ENCODE data around the gene PLIN1. TPM values are rescaled to one million over a fixed set of nuclear protein-coding genes. Genes with fewer than 3 reads are reported as not detected.

The PLIN1 gene
- total RNA-seq, 4 donors from 2014 or later, result 4.6 to 48.3 (median 11.9) TPM

DNA sequence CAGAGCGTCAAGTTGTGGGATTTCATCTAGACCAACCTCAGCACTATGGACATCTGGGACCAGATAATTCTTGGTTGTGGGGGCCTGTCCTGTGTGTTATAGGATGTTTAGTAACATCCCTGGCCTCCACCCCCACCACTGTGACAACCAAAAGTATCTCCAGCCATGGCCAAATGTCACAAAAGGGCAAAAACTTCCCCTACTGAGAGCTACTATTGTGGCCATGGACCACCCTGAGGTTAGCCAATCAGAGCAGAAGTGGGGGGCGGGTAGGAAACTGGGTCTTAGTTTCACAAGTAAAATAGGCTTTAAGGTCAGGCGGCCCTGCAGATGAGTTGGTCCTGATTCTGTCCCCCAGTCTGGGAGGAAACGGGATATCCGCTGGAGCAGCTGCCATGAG lies 49.3 kb downstream of the PLIN1 start:
- in situ Hi-C loops (cut with MboI; ENCODE audit: low pct_ligation_motif_present in 1 of 4, low pct_unique_long_range_greater_than_20kb in 1 of 4, low sequenced_read_pairs in 3 of 4) (no loop called here), intact Hi-C loops (cut with DNase I; ENCODE audit: low total_unique reads) (no loop called here)
- H3K36me3 ChIP-seq, result no peaks in the 10 kb centered on the region
- 96% methylated on average over 5 of the region's 5 CpGs; no CpG with 5 or more reads in 1 of the 2 donors for WGBS, 2 donors (ENCODE audit: low coverage in 1 of 2)
- H3K4me1 ChIP-seq, result no peaks in the 10 kb centered on the region
- DNase-seq, result no peak
- TF ChIP-seq POLR2A (IDR thresholded peaks at IDR 0.05) (no peak), POLR2AphosphoS5 (IDR thresholded peaks at IDR 0.05) (no peak), CTCF (IDR thresholded peaks at IDR 0.05) (no peak), EP300 (IDR thresholded peaks at IDR 0.05; ENCODE audit: low read depth) (no peak)
- no peaks in the 10 kb centered on the region for H3K27me3 ChIP-seq
- no peaks in the 10 kb centered on the region for H3K9me3 ChIP-seq
- no peak overlapping the region for H3K27ac ChIP-seq
- H3K4me3 ChIP-seq, result no peak overlapping the region

GRCh38 chr15:89628806-89629715 lies 50.1 kb downstream of the PLIN1 start:
- no peaks in the 10 kb centered on the region for H3K36me3 ChIP-seq

DNA sequence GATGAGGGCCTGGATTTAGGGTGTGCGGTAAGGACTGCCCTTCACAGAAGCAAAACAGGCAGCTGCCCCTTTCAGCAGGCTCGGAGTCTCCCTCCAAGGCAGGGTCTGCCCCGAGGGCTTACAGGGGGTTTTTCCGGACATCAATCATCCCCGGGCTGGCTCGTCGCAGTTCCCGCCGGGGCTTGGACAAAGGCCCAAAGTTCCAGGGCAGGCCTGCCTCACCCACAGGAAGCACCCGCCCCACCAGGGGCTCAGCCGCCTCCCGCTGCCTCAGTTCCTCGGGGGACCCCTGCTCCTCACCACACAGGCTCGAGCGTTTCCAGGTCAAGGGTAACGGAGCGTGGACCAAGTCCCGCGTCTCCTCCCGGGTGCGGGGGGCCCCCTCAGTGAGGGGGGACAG lies 50.9 kb downstream of the PLIN1 start:
- in situ Hi-C loops (cut with MboI; ENCODE audit: low pct_ligation_motif_present in 1 of 4, low pct_unique_long_range_greater_than_20kb in 1 of 4, low sequenced_read_pairs in 3 of 4), result no loop called here
- no peak overlapping the region for H3K4me3 ChIP-seq
- intact Hi-C loops (cut with DNase I; ENCODE audit: low total_unique reads), result no loop called here
- DNase-seq, result no peak
- no peaks in the 10 kb centered on the region for H3K9me3 ChIP-seq
- 95% methylated on average over 21 of the region's 21 CpGs; no CpG with 5 or more reads in 1 of the 2 donors for WGBS, 2 donors (ENCODE audit: low coverage in 1 of 2)
- no peaks in the 10 kb centered on the region for H3K4me1 ChIP-seq
- no peaks in the 10 kb centered on the region for H3K27me3 ChIP-seq
- H3K36me3 ChIP-seq, result no peaks in the 10 kb centered on the region
- no peak for TF ChIP-seq CTCF (IDR thresholded peaks at IDR 0.05)
- no peak for TF ChIP-seq POLR2AphosphoS5 (IDR thresholded peaks at IDR 0.05)
- no peak for TF ChIP-seq POLR2A (IDR thresholded peaks at IDR 0.05)
- no peak for TF ChIP-seq EP300 (IDR thresholded peaks at IDR 0.05; ENCODE audit: low read depth)
- no peak overlapping the region for H3K27ac ChIP-seq

More at GRCh38 chr15:89628806-89629715, 50.1 kb downstream of the PLIN1 start:
- TF ChIP-seq CTCF (IDR thresholded peaks at IDR 0.05), result no peak
- TF ChIP-seq POLR2A (IDR thresholded peaks at IDR 0.05), result no peak
- no peak for TF ChIP-seq EP300 (IDR thresholded peaks at IDR 0.05; ENCODE audit: low read depth)
- no peak for TF ChIP-seq POLR2AphosphoS5 (IDR thresholded peaks at IDR 0.05)
- H3K9me3 ChIP-seq, result no peaks in the 10 kb centered on the region
- WGBS, 2 donors (ENCODE audit: low coverage in 1 of 2), result 80 to 89% methylated on average over 1 to 23 of the region's 30 CpGs
- intact Hi-C loops (cut with DNase I; ENCODE audit: low total_unique reads), result no loop called here
- no peak overlapping the region for H3K27ac ChIP-seq
- no peak overlapping the region for H3K4me3 ChIP-seq
- no peak for DNase-seq
- in situ Hi-C loops (cut with MboI; ENCODE audit: low pct_ligation_motif_present in 1 of 4, low pct_unique_long_range_greater_than_20kb in 1 of 4, low sequenced_read_pairs in 3 of 4), result no loop called here
- no peaks in the 10 kb centered on the region for H3K27me3 ChIP-seq
- no peaks in the 10 kb centered on the region for H3K4me1 ChIP-seq

DNA sequence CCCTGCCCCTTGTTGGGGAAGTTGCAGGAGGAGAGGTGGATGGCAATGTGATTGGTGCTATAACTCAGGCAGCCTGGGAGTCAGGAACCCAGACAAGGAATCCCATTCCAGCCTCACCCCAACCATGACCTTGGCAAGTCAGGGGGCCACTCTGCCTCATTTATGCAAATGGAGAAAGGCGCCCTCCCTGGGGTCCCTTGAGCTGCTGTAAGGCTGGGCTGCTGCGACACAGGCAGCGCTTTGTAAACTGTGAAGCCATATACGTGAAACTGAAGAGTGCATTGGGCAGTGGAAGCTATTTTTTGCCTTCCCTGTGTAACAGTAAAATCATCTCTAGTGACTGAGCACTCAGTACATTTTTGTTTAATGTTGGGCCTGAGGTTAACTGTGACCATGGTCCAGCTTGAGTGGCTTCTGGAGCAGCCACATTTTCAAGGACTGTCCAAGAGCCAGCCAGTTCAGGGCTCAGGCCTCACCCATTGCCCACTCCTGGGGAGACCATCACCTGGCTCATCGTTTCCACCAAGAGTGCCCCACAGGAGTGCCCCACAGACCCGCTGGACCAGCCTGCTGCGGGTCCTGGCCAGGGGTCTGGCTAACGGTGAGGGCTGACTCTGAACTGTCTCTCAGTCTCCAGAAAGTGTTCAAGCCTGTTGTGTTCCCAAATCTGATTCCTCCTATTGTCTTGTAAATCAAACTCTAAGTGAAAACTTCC lies 51.8 kb downstream of the PLIN1 start:
- no peak for DNase-seq
- Histone ChIP-seq H3K27ac (no peak overlapping the region), H3K4me1 (no peaks in the 10 kb centered on the region), H3K4me3 (no peak overlapping the region), H3K27me3 (no peaks in the 10 kb centered on the region), H3K9me3 (no peaks in the 10 kb centered on the region), H3K36me3 (no peaks in the 10 kb centered on the region)
- TF ChIP-seq EP300 (IDR thresholded peaks at IDR 0.05; ENCODE audit: low read depth) (no peak), POLR2AphosphoS5 (IDR thresholded peaks at IDR 0.05) (no peak), CTCF (IDR thresholded peaks at IDR 0.05) (no peak), POLR2A (IDR thresholded peaks at IDR 0.05) (no peak)
- in situ Hi-C loops (cut with MboI; ENCODE audit: low pct_ligation_motif_present in 1 of 4, low pct_unique_long_range_greater_than_20kb in 1 of 4, low sequenced_read_pairs in 3 of 4) (no loop called here), intact Hi-C loops (cut with DNase I; ENCODE audit: low total_unique reads) (no loop called here)
- WGBS, 2 donors (ENCODE audit: low coverage in 1 of 2), result 86 to 97% methylated on average over 4 to 8 of the region's 8 CpGs

Measured in transverse colon (tissue), 4 donors.